HG03095 (cell line): Measurements from ENCODE around the gene AMFR.

Source experiments
- ATAC-seq: cut with Tn5 transposase; IDR thresholded peaks from one replicate; pipeline ENCODE4 v1.9.1; 2021; ENCODE audit warnings: moderate library complexity; ENCODE audit not compliant: unreplicated experiment

AMFR gene

GRCh38 chr16:56314244-56314850 lies 111.0 kb downstream of the AMFR start:
- ATAC-seq = no peak

- no peak for ATAC-seq
Observed at GRCh38 chr16:56312556-56312955, 112.8 kb downstream of the AMFR start.

GRCh38 chr16:56312028-56312300 lies 113.4 kb downstream of the AMFR start:
- ATAC-seq = no peak
